ENCODE results near the gene RELB.

- TF ChIP-seq CTCF (conservative IDR thresholded peaks at IDR 0.05 in 1 of 2, IDR thresholded peaks at IDR 0.05 in 1 of 2; ENCODE audit: low read depth in 1 of 2, low read length in 2 of 2): no peak
- no peak for TF ChIP-seq EZH2 (IDR thresholded peaks at IDR 0.05; ENCODE audit: low read length, missing control alignments)
These were observed 80.9 kb downstream of the RELB start for GRCh38 chr19:45082170-45082569.
